Neural crest cell (in vitro differentiated cells): ENCODE results near the gene TBCD. TPM values are rescaled to one million over a fixed set of nuclear protein-coding genes. Genes with fewer than 3 reads are reported as not detected.

ENCODE experiments used
- DNase-seq: peaks from one replicate; pipeline ENCODE4 v3.0.0; 2021; ENCODE audit warnings: low read depth, mixed read lengths, low spot score
- H3K27ac Mint-ChIP-seq: one replicate; pipeline ENCODE4 v1.8.0; 2021; ENCODE audit warnings: mild to moderate bottlenecking, mixed read lengths; ENCODE audit not compliant: unreplicated experiment
- H3K27me3 Mint-ChIP-seq: 2 replicates; pipeline ENCODE4 v1.8.0; 2021; ENCODE audit warnings: low read depth, mild to moderate bottlenecking, mixed read lengths
- H3K36me3 Mint-ChIP-seq: 2 replicates; pipeline ENCODE4 v1.8.0; 2021; ENCODE audit warnings: low read depth, mild to moderate bottlenecking, mixed read lengths
- H3K4me1 Mint-ChIP-seq: 2 replicates; pipeline ENCODE4 v1.8.0; 2021; ENCODE audit warnings: mixed read lengths
- H3K4me3 Mint-ChIP-seq: one replicate; pipeline ENCODE4 v1.8.0; 2021; ENCODE audit warnings: mild to moderate bottlenecking, mixed read lengths
- H3K9me3 Mint-ChIP-seq: 2 replicates; pipeline ENCODE4 v1.8.0; 2021; ENCODE audit warnings: mixed read lengths
- CTCF ChIP-seq: fragments of 200-600 bp; sonication (generic); conservative IDR thresholded peaks from 2 replicates; pipeline ENCODE4 v1.5.0; 2021; ENCODE audit warnings: antibody characterized with exemption, mild to moderate bottlenecking
- total RNA-seq: library from RNA; stranded (reverse); gene quantifications from 2 replicates; pipeline ENCODE4 v1.2.1, GENCODE V29; 2021

TBCD gene
- total RNA-seq, 1 donor from 2014 or later = 166 TPM

- Mint-ChIP-seq H3K27me3 (no peaks in the 10 kb centered on the region), H3K36me3 (peaks cover 10% of the 10 kb centered on the region)
Measured at GRCh38 chr17:82892899-82893565, 141.2 kb downstream of the TBCD start.

GRCh38 chr17:82893779-82894178, 141.9 kb downstream of the TBCD start:
- H3K27me3 Mint-ChIP-seq = no peaks in the 10 kb centered on the region
- H3K4me1 Mint-ChIP-seq = peaks cover 5% of the 10 kb centered on the region
- H3K27ac Mint-ChIP-seq = peak overlapping the region; percentile 9
- H3K4me3 Mint-ChIP-seq = no peak overlapping the region
- no peaks in the 10 kb centered on the region for H3K9me3 Mint-ChIP-seq
- no peak for TF ChIP-seq CTCF
- no peak for DNase-seq
- H3K36me3 Mint-ChIP-seq = peaks cover 13% of the 10 kb centered on the region

More at GRCh38 chr17:82892899-82893565, 141.2 kb downstream of the TBCD start:
- H3K27ac Mint-ChIP-seq = no peak overlapping the region
- no peaks in the 10 kb centered on the region for H3K9me3 Mint-ChIP-seq
- TF ChIP-seq CTCF = no peak
- no peak for DNase-seq
- H3K4me1 Mint-ChIP-seq = peaks cover 5% of the 10 kb centered on the region
- no peak overlapping the region for H3K4me3 Mint-ChIP-seq

- no peak for TF ChIP-seq CTCF
- no peak overlapping the region for H3K4me3 Mint-ChIP-seq
- no peak for DNase-seq
- H3K36me3 Mint-ChIP-seq = peaks cover 17% of the 10 kb centered on the region
- no peak overlapping the region for H3K27ac Mint-ChIP-seq
- no peaks in the 10 kb centered on the region for H3K27me3 Mint-ChIP-seq
- H3K9me3 Mint-ChIP-seq = no peaks in the 10 kb centered on the region
- H3K4me1 Mint-ChIP-seq = peaks cover 5% of the 10 kb centered on the region
Measured at GRCh38 chr17:82894389-82894788, 142.5 kb downstream of the TBCD start.

- Mint-ChIP-seq H3K4me1 (no peaks in the 10 kb centered on the region), H3K27ac (no peak overlapping the region), H3K9me3 (no peaks in the 10 kb centered on the region), H3K36me3 (peaks cover 13% of the 10 kb centered on the region), H3K27me3 (no peaks in the 10 kb centered on the region), H3K4me3 (no peak overlapping the region)
- no peak for TF ChIP-seq CTCF
- no peak for DNase-seq
Measured at GRCh38 chr17:82895087-82895486, 143.2 kb downstream of the TBCD start.

- TF ChIP-seq CTCF = no peak
- no peaks in the 10 kb centered on the region for H3K27me3 Mint-ChIP-seq
- no peaks in the 10 kb centered on the region for H3K4me1 Mint-ChIP-seq
- no peaks in the 10 kb centered on the region for H3K9me3 Mint-ChIP-seq
- no peak for DNase-seq
- peaks cover 11% of the 10 kb centered on the region for H3K36me3 Mint-ChIP-seq
- no peak overlapping the region for H3K4me3 Mint-ChIP-seq
- no peak overlapping the region for H3K27ac Mint-ChIP-seq
Measured at GRCh38 chr17:82896071-82897000, 144.5 kb downstream of the TBCD start.
